HG03575 (cell line): ENCODE data around the gene CDK10.
"Not testable (repeated sequence)": the region's sequence is repeated elsewhere in the genome, so short reads cannot be mapped to it uniquely, and the experiment has no call there.

Experiments
- ATAC-seq: cut with Tn5 transposase; IDR thresholded peaks from one replicate; pipeline ENCODE4 v1.9.1; 2021; ENCODE audit not compliant: unreplicated experiment, insufficient number of reproducible peaks, low FRiP score; ENCODE audit errors: extremely low read depth

CDK10 gene

GRCh38 chr16:89664238-89664637 lies 22.3 kb upstream of the CDK10 start:
- not testable (repeated sequence) for ATAC-seq

DNA sequence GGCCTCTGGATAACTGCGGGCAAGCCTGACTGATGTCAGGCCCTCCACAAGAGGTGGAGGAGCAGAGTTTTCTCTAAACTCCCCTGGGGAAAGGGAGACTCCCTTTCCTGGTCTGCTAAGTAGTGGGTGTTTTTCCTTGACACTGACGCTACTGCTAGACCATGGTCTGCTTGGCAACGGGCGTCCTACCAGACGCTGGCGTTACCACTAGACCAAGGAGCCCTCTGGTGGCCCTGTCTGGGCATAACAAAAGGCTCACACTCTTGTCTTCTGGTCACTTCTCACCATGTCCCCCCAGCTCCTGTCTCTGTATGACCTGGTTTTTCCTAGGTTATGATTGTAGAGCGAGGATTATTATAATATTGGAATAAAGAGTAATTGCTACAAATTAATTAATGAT lies 19.5 kb upstream of the CDK10 start:
- not testable (repeated sequence) for ATAC-seq

DNA sequence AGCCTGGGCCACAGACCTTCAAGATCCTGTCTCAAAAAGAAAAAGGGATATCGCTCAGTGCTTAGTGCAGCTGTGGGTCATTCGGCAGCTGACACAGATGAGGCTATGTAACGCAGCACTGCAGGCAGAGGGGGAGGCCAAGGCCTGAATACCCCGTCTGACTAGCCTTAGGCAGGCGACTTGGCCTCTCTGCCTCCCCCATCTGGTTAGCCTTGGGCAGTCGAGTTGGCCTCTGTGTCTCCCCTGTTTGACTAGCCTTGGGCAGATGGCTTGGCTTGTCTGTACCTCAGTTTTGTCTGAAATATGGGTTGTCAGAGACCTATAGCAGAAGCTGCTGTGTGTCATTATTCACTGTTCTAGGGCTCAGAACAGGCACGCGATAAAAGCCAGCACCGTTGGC lies 18.9 kb upstream of the CDK10 start:
- ATAC-seq: no peak

GRCh38 chr16:89668790-89669158 lies 17.7 kb upstream of the CDK10 start:
- ATAC-seq: no peak

GRCh38 chr16:89669755-89670154 lies 16.7 kb upstream of the CDK10 start:
- no peak for ATAC-seq

GRCh38 chr16:89670496-89671431 lies 15.7 kb upstream of the CDK10 start:
- no peak for ATAC-seq

- not testable (repeated sequence) for ATAC-seq
Observed at GRCh38 chr16:89671565-89671964, 14.9 kb upstream of the CDK10 start.

GRCh38 chr16:89672177-89672941 lies 14.1 kb upstream of the CDK10 start:
- ATAC-seq: no peak

DNA sequence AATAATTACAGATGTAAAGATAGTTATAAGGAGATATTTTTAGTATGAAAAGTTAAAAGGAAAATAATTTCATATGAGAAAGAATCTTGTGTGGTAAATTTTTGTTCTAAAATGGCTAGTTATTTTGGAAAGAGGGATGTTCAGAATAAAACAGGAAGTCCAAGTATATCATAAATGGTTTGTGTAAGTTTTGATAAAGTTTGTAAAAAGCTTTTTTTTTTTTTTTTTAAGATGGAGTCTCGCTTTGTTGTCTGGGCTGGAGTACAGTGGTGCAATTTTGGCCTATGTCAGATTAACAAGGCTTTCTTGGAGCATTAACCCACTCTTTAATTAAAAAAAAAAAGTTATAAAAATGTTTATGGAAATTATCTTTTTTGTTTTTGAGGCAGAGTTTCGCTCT lies 8.2 kb upstream of the CDK10 start:
- ATAC-seq: no peak

GRCh38 chr16:89685916-89686315 lies 573 bp upstream of the CDK10 start:
- ATAC-seq: no peak

DNA sequence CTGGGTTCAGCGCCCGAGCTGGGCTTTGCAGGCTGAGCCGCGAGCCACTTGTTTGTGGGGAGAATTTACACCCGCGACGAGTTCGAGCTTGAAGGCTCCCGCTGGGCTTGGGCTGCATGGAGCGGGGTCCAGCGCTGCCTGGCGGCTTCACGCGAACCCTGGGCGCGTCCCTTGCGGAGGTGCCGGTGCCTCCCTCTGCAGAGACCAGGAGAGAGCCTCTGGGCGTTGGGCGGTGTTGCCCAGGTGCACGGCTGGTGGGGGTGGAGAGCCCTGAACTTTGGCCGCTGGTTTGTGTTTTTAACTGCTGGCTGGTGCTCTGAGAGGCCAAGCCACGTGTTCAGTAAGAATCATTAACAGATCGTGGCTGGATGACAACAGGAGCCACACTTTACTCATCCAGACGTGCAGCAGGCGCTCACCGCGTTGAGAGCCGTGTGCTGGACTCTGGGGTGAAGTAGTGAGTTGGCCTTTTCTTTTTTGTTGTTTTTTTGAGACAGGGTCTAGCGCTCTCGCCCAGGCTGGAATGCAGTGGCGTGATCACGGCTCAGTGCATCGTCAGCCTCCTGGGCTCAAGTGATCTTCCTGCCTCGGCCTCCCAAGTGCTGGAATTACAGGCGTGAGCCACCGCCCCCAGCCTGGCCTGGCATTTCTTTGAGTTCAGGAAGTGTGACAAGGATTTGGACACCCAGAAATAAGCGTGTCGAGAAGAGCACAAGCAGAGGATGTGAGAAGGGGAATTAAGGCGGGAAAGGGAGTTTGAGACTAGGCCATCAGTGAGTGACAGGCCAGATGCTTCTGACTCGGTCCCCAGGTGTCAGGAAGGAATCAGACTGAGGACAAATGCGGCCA lies 827 bp downstream of the CDK10 start:
- no peak for ATAC-seq

GRCh38 chr16:89688395-89688794 lies 1.9 kb downstream of the CDK10 start:
- ATAC-seq: no peak

- no peak for ATAC-seq
Observed at GRCh38 chr16:89689142-89689541, 2.7 kb downstream of the CDK10 start.

DNA sequence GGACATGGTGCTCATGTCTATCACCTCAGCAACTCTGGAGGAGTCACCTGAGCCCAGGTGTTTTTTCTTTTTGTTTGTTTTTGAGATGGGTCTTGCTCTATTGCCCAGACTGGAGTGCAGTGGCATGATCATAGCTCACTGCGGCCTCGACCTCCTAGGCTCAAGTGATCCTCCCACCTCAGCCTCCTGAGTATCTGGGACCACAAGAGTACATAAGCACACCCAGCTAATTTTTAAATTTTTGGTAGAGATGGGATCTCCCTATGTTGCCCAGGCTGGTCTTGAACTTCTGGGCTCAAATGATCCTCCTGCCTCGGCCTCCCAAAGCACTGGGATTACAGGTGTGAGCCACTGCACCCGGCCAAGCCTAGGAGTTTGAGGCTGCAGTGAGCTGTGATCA lies 3.1 kb downstream of the CDK10 start:
- ATAC-seq: not testable (repeated sequence)

GRCh38 chr16:89690392-89690901 lies 4.0 kb downstream of the CDK10 start:
- ATAC-seq: no peak

DNA sequence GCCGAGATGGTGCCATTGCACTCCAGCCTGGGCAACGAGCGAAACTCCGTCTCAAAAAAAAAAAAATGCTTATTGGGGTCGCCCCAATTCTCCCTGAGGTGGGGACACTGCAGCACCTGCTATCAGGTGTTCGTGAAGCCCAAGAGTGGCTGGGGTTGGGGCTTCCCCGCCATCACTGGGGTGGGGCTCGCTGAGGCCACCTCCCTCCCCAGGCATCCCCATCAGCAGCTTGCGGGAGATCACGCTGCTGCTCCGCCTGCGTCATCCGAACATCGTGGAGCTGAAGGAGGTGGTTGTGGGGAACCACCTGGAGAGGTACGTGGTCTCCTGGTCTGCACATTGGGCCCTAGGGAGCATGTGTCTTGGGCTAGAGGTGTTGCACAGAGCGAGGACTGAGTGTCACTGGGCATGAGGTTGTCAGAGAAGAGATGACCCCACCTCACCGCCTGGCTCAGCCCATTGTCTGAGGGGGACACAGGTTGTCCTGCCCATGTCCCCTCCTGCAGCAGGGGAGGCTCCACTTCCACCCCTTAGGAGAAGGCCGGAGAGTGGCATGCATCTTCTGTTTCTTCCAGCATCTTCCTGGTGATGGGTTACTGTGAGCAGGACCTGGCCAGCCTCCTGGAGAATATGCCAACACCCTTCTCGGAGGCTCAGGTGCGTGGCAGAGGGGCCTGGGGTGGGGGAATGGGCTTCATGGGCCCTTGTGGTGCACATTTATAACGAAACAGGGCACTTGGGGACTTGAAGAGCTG lies 4.9 kb downstream of the CDK10 start:
- no peak for ATAC-seq

DNA sequence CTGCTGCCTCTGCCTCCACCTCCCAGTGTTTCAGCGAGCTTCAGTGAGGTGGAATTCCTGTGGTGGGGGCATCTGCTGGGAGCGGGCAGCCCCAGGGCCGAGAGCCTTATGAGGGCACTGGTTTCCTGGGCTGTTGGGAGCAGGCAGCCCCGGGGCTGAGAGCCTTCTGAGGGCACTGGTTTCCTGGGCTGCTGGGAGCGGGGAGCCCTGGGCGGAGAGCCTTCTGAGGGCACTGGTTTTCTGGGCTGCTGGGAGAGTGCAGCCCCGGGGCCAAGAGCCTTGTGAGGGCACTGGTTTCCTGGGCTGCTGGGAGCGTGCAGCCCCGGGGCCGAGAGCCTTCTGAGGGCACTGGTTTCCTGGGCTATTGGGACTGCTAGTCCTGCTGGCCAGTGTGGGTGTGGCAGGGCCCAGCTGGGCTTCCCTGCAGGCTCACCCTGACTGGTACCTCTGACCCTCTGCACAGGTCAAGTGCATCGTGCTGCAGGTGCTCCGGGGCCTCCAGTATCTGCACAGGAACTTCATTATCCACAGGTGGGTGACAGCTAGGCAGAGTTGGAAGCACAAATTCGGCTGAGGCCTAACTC lies 5.6 kb downstream of the CDK10 start:
- no peak for ATAC-seq

- no peak for ATAC-seq
Observed at GRCh38 chr16:89693289-89693731, 6.8 kb downstream of the CDK10 start.
